AML-193 (cell line): ENCODE data around the gene RTN4R.

Experiments used
- DNase-seq, 2 experiments: peaks; one replicate each; lab custom pipeline; 2025; lab: John Stamatoyannopoulos, UW

Gene RTN4R

DNA sequence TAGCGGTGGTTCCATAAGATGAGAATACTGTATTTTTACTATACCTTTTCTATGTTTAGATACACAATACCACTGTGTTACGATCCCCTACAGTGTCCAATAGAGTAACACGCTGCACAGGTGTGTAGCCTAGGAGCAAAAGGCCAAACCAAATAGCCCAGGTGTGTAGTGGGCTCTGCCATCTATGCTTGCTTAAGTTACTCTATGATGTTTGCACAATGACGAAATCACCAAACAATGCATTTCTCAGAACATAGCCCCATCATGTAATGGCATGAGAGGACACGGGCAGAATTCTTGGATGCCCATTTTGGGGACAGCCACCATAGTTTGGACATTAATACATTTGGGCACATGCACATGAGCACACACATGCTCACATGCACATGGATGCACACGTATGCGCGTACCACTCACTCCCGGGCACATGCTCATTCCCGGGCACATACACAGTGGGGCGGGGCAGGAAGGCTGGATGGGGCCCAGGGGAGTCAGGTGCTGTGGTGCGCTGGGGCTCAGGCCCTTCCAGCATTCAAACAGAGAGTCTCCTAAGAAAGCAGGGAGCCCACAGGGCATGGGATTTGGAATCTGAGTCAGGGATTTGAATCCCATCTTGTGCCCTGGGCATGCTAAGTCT, 51.1 kb downstream of the RTN4R start:
- no peak for DNase-seq

GRCh38 chr22:20215742-20216141, 52.4 kb downstream of the RTN4R start:
- no peak for DNase-seq

- DNase-seq, result no peak
Measured at GRCh38 chr22:20214853-20215252, 53.3 kb downstream of the RTN4R start.

- no peak for DNase-seq
Measured at GRCh38 chr22:20213833-20214708, 54.0 kb downstream of the RTN4R start.

GRCh38 chr22:20212754-20213699, 55.1 kb downstream of the RTN4R start:
- DNase-seq, result no peak

- DNase-seq, result no peak
Measured at GRCh38 chr22:20211997-20212753, 55.9 kb downstream of the RTN4R start.

- no peak for DNase-seq
Measured at GRCh38 chr22:20211409-20211996, 56.6 kb downstream of the RTN4R start.

DNA sequence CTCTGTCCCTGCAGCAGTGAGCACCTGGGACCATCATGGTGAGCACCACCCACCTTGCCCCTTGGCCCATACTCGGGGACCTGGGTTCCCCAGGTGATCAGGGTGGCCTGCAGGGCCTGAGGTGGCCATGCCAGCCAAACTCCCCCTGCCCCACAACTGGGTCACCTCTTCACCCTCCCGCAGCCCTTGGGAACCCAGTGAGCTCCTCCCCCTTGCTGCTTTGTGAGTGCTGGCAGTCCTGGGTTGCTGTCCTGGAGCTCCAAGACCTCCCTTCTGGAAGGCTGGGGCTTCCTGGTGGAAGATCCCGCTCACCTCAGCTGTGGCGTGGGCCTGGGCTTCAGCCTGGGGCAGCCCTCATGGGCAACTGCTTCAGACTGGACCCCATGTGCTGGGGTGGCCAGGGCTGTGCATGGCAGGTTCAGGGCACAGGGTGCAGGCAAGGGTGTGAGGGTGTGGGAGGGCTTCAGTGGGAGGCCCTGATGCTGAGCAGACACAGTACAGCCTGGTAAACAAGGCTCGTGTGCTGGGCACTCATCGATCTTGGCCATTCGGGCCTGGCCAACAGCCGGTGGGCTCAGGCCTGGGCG, 57.6 kb downstream of the RTN4R start:
- no peak for DNase-seq

GRCh38 chr22:20209761-20210250, 58.3 kb downstream of the RTN4R start:
- DNase-seq, result no peak

GRCh38 chr22:20208713-20209310, 59.3 kb downstream of the RTN4R start:
- no peak for DNase-seq

DNA sequence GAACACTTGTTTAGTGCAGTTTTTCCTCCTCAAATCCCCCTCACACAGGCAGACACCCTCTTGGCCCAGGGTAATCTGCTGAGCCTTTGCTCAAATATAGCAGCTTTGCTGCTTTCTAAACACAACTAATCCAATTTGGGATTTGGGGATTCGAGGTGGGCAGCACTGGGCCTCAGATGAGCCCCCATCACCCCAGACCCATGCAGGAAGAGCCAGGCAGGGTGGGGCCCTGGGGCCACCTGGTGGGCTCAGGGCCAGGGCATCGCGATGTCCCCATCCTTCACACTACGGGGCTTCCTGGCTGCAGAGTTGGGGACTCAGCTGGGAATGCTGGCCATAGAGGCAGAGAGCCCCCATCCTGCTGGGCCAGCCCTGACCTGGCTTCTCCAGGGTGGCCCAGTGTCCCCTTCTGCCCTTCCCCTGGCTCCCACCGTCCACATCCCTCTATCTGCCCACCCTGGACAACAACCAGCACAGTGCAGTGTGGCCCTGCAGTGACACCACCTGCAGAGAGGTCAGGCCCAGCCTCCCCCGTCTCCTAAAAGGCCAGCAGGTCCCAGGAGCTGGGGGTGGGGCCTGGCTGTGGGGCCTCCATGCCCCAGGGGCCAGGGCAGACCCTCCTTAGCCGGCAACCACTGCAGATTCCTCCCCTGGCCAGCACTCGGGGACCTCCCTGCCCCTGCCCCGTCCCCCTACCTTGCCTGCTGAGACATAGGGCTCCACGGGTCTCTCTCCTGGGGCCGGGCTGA, 60.7 kb downstream of the RTN4R start:
- DNase-seq, result no peak

GRCh38 chr22:20206709-20207215, 61.4 kb downstream of the RTN4R start:
- no peak for DNase-seq

DNA sequence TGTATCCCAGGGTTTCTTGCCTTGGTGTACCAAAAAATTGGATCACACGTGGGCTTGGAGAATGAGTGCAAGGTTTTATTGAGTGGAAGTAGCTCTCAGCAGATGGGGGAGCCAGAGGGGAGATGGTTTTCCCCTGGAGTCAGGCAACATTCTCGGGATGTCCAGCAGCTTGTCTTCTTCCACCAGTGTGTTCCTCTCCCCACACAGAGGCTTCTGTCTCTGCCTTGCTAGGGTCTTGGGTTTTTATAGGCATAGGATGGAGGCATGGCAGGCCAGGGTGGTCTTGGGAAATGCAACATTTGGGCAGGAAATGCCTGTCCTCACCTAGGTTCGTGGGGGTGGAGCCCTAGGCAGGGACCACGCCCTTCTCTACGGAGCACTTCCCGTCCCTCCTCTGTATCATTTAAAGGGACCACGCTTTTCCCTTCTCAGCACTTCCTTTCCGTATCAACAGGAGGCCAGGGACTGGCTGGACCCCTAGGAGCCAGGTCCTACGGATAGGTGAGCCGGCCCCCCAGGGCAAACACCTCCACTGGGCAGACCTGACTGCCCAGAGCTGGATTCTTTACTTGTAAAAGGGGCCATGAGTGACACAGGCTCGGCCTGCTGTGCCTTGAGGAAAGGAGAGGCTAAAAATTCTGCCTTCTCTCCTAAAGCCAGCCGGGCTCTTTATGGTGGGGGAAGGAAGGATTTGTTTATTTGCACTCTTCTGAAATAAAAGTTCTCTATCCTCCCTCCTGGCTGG, 62.0 kb downstream of the RTN4R start:
- no peak for DNase-seq

DNA sequence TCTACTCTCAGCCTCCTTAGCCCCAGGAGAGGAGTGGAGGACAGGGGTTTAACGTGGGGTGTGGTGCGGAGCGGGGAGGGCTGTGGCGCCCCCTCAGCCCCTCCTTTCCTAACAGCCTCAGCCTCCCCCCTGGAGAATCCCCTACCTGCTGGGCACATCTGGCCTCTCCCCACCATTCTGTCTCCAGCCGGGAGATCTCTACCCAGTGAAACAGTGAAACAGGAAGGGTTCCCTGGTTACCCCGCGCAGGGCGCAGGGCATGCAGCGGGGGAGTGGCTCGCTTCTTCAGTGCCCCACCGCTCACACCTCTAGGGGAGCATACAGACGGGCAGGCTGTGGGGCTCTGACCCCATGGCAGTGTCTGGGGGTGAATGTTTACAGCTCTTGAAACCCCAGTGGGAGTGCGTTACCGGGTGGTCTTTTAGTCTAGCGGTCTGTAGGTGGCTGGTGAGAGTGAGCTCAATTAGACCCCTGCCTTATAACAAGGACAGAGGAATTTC, 62.6 kb downstream of the RTN4R start:
- no peak for DNase-seq

DNA sequence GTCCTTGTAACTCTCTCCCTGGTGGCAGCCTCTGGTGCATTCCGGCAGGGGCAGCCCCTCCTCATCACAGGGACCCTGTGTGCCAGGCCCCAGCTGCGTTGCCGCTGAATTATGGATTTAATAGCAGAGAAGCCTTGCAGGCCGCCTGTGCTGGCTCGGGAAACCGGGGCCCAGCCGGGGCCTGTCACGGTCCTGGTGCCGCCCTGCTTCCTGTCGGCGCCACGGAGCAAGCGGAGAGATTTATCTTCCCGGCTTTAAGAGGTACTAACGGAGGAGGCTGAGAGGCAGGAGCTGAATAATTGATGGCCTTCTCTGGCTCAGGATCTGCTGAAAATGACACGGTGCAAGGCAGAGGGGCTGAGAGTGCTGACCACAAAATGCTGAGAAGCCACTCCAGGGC, 63.3 kb downstream of the RTN4R start:
- no peak for DNase-seq

GRCh38 chr22:20204311-20204710, 63.8 kb downstream of the RTN4R start:
- DNase-seq, result no peak

- DNase-seq, result no peak
Measured at GRCh38 chr22:20203552-20204201, 64.4 kb downstream of the RTN4R start.

- DNase-seq, result no peak
Measured at GRCh38 chr22:20203142-20203551, 65.0 kb downstream of the RTN4R start.
